ENCODE results near the gene PLA2G4F. TPM values are rescaled to one million over a fixed set of nuclear protein-coding genes. Genes with fewer than 3 reads are reported as not detected.

PLA2G4F gene
- total and polyA plus RNA-seq, 10 of the 15 experiments (the other 5 are each of a cell fraction or from before 2014, with no cell fraction given): not detected

GRCh38 chr15:42141246-42141645 is 15.2 kb downstream of the PLA2G4F start (continued):
- no peak for TF ChIP-seq CEBPB (IDR thresholded peaks at IDR 0.05; ENCODE audit: borderline replicate concordance in 1 of 2, low read depth in 2 of 2, low read length in 2 of 2)
- TF ChIP-seq RAD21 (IDR thresholded peaks at IDR 0.05; ENCODE audit: insufficient read depth, low read depth, low read length): no peak
- no peak for TF ChIP-seq ZNF24 (IDR thresholded peaks at IDR 0.05)
- no peak for TF ChIP-seq ZZZ3 (IDR thresholded peaks at IDR 0.05; ENCODE audit: control insufficient read depth, insufficient read length, low read depth)
- no peak for TF ChIP-seq ZBTB4 (CRISPR knock-in tag; IDR thresholded peaks at IDR 0.05)
- TF ChIP-seq CREB1 (IDR thresholded peaks at IDR 0.05; ENCODE audit: low read depth): no peak
- no peak for TF ChIP-seq KDM1A (IDR thresholded peaks at IDR 0.05; ENCODE audit: borderline replicate concordance)
- TF ChIP-seq SUPT20H (IDR thresholded peaks at IDR 0.05; ENCODE audit: borderline replicate concordance, control insufficient read depth, low read depth, low read length): no peak

DNA sequence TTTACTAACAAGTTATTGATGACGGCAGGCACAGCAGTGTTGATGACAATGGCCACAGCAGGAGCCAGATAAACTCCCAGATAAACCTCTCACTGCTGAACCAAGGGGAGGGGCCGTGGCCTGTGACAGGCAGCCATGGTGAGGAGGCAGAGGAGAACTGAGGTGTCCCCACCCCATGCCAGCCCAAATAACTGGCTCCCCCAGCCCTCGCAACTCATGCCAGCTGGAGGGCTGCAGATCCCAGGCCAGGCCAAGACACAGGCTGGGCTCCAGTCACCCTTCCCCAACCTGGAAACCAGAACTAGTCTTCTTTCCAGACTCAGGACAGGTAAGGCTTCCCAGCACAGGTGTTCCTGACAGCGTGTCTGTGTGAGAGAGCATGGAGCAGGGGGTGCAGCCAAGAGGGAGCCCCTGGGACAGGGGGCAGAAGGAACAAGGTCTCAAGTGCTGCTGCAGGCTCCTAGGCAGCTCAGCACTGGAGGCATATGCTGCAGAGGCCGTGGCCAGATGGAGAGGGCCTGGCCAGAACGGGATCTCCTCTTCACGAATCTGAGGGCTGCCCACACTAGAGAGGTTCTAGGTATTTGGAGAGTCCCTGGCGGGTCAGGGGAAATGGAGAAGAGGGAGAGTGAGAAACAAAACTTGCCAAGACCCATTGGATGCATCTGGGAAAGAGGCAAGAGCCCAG is 15.9 kb downstream of the PLA2G4F start:
- SMC1A ChIA-PET (ENCODE audit: uncharacterized antibody, unreplicated experiment): no interaction called here
- no peak for FAIRE-seq
- H3K27ac ChIP-seq (ENCODE audit: control insufficient read depth, insufficient read depth): no peak overlapping the region
- no peaks in the 10 kb centered on the region for H3K4me1 ChIP-seq (ENCODE audit: control insufficient read depth, insufficient read depth, low read length)
- H4K20me1 ChIP-seq (ENCODE audit: control insufficient read depth, insufficient read depth): no peaks in the 10 kb centered on the region
- H3K9ac ChIP-seq (ENCODE audit: control insufficient read depth, insufficient read depth, low read length): no peak overlapping the region
- POLR2A ChIA-PET: no interaction called here
- in situ Hi-C loops (cut with MboI): no loop called here
- no peak overlapping the region for H2AFZ ChIP-seq (ENCODE audit: control insufficient read depth, low read depth, low read length)
- TF ChIP-seq FOXK2 (IDR thresholded peaks at IDR 0.05) (no peak), TCF7 (IDR thresholded peaks at IDR 0.05; ENCODE audit: borderline replicate concordance) (no peak), HDAC6 (IDR thresholded peaks at IDR 0.05; ENCODE audit: unreplicated experiment) (no peak), MEF2B (IDR thresholded peaks at IDR 0.05; ENCODE audit: partially characterized antibody, poor library complexity, severe bottlenecking) (no peak)
- no peak for DNase-seq (ENCODE audit: low read depth, low spot score)
- no peak overlapping the region for H3K4me2 ChIP-seq (ENCODE audit: control insufficient read depth, insufficient read depth)
- no peaks in the 10 kb centered on the region for H3K36me3 ChIP-seq (ENCODE audit: control insufficient read depth in 2 of 2, insufficient read depth in 2 of 2, low read length in 1 of 2)
- no peak for ATAC-seq
- intact Hi-C loops (cut with micrococcal nuclease; ENCODE audit: unreplicated experiment): no loop called here
- no peak overlapping the region for H3K4me3 ChIP-seq
- WGBS (ENCODE audit: insufficient coverage, insufficient replicate concordance, low lambda C conversion rate, missing lambda C conversion rate): 14% methylated on average over 7 of the region's 8 CpGs
- no peaks in the 10 kb centered on the region for H3K9me3 ChIP-seq (replicated peaks; ENCODE audit: control insufficient read depth, insufficient read depth, low read length)
- RAD21 ChIA-PET (ENCODE audit: unreplicated experiment): no interaction called here
- CTCF ChIA-PET: no interaction called here
- no peaks in the 10 kb centered on the region; a peak in 1 of 4 replicates for H3K27me3 ChIP-seq (replicated peaks in 1 of 2; ENCODE audit: control insufficient read depth in 2 of 2, insufficient read depth in 2 of 2, low read length in 1 of 2)
- no TSS peak for BruUV-seq (replicated peaks)
- H3K79me2 ChIP-seq (ENCODE audit: control insufficient read depth, insufficient read depth, low read length): no peaks in the 10 kb centered on the region

Data from GM12878 (cell line).